TTC549 (cell line): Measurements from ENCODE around the gene SHROOM3.

Experiments
- FAIRE-seq: peaks from 2 replicates; lab custom pipeline; 2012; peaks lifted over from hg19 to GRCh38; lab: Jason Lieb, UNC

SHROOM3 gene

GRCh38 chr4:76570141-76570973, 135.3 kb downstream of the SHROOM3 start:
- no peak for FAIRE-seq

- no peak for FAIRE-seq
These were observed 136.2 kb downstream of the SHROOM3 start for GRCh38 chr4:76571274-76571673.

- FAIRE-seq: no peak
These were observed 137.2 kb downstream of the SHROOM3 start for GRCh38 chr4:76572224-76572623.

GRCh38 chr4:76576824-76577223, 141.8 kb downstream of the SHROOM3 start:
- peak; percentile 70 for FAIRE-seq

- no peak for FAIRE-seq
These were observed 143.1 kb downstream of the SHROOM3 start for GRCh38 chr4:76578002-76578560.

GRCh38 chr4:76579596-76580375, 144.8 kb downstream of the SHROOM3 start:
- no peak for FAIRE-seq

- FAIRE-seq: no peak
These were observed 146.3 kb downstream of the SHROOM3 start for GRCh38 chr4:76581077-76581962.

GRCh38 chr4:76582074-76582816, 147.2 kb downstream of the SHROOM3 start:
- FAIRE-seq: no peak

GRCh38 chr4:76582817-76583087, 147.7 kb downstream of the SHROOM3 start:
- no peak for FAIRE-seq

GRCh38 chr4:76584241-76585152, 149.5 kb downstream of the SHROOM3 start:
- FAIRE-seq: no peak

- FAIRE-seq: peak; percentile 25
These were observed 150.2 kb downstream of the SHROOM3 start for GRCh38 chr4:76585272-76585671.

GRCh38 chr4:76585897-76586360, 150.9 kb downstream of the SHROOM3 start:
- no peak for FAIRE-seq

- FAIRE-seq: no peak
These were observed 153.2 kb downstream of the SHROOM3 start for GRCh38 chr4:76588274-76588673.

GRCh38 chr4:76589402-76589801, 154.4 kb downstream of the SHROOM3 start:
- no peak for FAIRE-seq

- peak; percentile 41 for FAIRE-seq
These were observed 155.1 kb downstream of the SHROOM3 start for GRCh38 chr4:76589872-76590797.

- FAIRE-seq: no peak
These were observed 155.8 kb downstream of the SHROOM3 start for GRCh38 chr4:76590798-76591281.

GRCh38 chr4:76591992-76592391, 157.0 kb downstream of the SHROOM3 start:
- no peak for FAIRE-seq

GRCh38 chr4:76592460-76592859, 157.4 kb downstream of the SHROOM3 start:
- no peak for FAIRE-seq

- no peak for FAIRE-seq
These were observed 159.1 kb downstream of the SHROOM3 start for GRCh38 chr4:76594173-76594572.
